A549 treated with AZD9567 at 1 μM for 4 hours (cell line): ENCODE data around the gene DHX58. TPM values are rescaled to one million over a fixed set of nuclear protein-coding genes. Genes with fewer than 3 reads are reported as not detected.

Source experiments
- total RNA-seq: library from RNA; stranded (reverse); fragments of 200-300 nt; extraction: Qiagen RNA extraction; gene quantifications from 5 replicates; pipeline ENCODE4 v1.2.3, GENCODE V29; 2022; ENCODE audit not compliant: insufficient read depth

Gene DHX58
- 0.30 to 0.42 TPM (median 0.38 TPM) in 4 of 5 replicates, not detected in the other for total RNA-seq

DNA sequence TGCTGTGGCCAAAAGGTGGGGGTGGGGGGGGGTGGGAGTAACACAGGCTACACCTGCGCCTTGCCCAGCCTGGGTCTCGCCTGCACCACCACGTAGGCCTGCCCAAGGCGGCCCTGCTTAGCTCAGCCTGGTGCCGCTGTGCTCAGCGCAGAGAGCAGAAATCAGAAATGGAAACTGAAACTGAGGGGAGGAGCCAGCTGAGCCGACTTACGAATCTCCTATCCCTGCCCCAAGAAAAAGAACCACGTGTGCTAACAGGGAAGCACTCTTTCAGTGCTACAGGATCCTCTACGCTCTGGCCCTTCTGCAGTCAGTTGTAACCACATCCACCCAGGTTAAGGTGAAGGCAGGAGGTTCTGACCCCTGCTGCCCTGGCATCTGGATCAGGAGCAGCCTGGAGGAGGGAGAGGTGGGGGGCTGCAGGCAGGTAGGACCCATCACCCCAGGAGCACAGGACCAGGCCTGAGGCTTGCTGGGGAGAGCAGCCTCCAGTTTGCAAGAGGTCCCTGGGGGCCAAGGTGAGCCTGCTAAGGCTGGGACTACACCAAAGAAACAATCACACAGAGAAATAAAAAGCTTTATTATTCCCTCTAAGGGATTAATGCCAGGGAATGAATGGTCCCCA lies at the start of gene DHX58:
Gene DHX58 (minus strand): TSS at position 163 of the 625 bp plus-strand sequence. CDS start 822 bp downstream, outside the sequence.

DNA sequence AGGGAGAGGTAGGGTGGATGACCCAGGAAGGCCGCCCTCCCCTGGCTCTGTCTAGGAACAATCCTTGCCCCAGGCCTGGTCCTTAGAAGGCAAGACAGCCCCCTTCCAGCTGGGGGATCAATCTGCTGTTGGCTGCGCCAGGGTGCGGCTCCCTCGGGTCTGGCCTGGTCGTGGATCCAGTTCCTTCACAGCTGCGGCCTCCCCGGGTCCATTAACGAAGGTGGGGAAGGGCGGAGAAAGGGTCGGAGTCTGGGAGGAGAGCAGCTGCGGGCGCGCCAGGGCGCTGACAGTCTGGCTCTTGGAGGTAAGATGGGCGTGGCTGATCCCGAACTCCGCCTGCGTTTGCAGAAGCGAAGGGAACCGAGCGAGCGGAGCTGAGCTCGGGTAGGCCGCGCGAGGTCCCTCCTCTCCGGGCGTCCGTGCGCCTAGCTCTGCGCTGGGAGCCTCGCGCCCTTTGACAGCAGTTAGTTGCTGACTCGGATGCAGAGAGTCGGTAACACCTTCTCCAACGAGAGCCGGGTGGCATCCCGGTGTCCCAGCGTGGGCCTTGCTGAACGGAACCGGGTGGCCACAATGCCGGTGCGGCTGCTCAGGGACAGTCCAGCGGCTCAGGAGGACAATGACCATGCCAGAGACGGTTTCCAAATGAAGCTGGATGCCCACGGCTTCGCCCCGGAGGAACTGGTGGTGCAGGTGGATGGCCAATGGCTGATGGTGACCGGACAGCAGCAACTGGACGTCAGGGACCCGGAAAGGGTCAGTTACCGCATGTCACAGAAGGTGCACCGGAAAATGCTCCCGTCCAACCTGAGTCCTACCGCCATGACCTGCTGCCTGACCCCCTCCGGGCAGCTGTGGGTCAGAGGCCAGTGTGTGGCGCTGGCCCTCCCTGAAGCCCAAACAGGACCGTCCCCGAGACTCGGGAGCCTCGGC lies 10.1 kb upstream of the DHX58 start, which contains the start of gene HSPB9:
Gene HSPB9 (plus strand): TSS at position 434 of the 933 bp plus-strand sequence. CDS start 47 bp downstream, at position 481.

DNA sequence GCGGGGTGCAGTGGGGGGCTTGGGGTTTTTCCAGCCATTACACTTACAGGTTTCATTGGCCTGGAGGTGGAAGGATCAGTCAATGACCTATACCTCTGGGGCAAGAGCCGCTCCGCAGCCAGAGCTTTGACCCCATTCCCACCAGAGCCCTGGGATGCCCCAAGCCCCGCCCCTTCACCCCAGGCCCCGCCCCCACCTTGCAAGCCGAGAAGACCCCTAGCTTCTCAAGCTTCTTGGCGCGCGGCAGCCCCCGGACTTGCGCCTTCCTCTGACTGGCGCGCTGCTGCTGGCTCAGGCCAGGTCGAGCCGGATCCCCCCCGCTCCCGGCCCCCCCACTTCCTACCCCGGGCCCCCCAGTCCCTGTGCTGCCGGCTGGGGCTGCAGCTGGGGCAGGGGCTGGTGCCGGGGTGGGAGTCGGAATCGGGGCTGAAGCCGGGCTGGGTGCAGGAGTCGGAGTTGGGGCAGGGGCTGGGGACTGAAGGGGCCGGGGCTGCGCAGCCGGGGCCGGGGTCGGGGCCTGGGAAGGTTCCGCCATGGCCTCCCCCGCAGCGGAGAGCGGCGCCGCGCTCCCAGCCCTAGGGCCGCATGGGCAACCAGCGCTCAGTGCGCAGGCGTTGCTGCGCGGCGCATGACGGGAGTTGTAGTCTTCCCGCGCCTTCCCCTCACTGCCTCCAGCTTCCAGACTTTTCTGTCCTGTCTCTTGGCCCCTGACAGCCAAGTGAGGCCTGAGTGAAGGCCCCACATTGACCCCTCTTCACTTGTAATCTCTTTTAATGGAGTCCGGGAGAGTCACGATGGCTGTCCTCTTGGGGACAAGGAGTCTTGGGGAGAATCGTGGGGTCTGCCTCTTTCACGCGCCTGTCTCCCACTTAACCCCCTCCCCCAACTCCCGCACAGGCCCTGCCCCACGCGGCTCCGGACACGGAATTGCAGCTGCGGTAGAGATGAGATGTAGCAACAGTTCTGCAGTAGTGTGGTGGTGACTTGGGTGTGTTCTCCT lies 8.6 kb upstream of the DHX58 start, which contains the start of gene KAT2A:
Gene KAT2A (minus strand): TSS at position 598 of the 1,000 bp plus-strand sequence. CDS start 63 bp downstream, at position 535.

DNA sequence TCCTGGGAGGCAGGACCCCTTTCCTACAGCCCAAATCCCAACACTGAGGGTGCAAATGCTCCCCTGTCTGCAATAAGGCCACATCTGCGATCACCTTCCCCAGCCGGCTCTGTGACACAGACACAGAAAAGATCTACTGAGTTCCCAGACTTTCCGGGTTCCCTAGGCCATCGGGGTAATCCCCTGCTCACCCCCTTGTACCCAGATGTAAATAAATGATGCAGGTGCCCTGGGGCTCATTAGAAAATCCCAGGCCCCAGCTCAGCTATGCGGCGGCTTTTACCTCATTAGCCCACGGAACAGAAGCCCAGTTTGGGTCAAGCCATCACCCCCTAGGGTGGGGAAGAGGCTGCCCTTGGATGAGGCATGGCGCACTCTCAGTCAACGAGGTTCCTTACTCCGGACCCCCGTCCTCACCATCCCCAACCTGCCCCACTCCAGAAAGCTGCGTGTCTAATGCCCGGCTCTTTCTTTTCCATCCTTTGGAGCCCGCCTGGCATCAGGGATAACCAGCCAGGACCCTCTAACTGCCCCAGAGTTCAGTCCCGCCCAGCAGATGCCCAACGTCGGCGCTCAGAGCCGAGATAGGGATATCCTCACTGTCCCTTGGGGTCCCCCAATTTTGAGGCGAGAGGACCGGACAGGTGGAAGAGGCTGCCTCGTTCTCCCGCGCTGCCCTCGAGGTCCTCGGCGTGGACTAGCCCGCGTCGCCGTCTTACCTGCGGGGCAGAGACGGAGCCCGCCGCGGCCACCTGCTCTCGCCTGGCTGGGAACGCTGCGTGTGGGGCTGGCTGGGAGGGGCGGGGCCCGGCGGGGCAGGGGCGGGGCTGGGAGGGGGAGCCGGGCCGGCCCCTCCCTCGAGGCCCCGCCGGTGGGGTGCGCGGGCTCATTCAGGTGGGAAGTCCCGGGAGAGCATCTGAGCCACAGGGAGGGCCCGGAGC lies 14.6 kb downstream of the DHX58 start, which contains the start of gene ZNF385C:
Gene ZNF385C (minus strand): TSS at position 783 of the 941 bp plus-strand sequence. CDS start 35,417 bp downstream, outside the sequence.

Other genes with a start within 250 kb of the DHX58 start
- gene KLHL11, start 247.3 kb downstream of the DHX58 start, total RNA-seq = 2.8 to 3.2 TPM (median 2.8 TPM) in 5 replicates
- gene ACLY, start 193.8 kb downstream of the DHX58 start, total RNA-seq = 243 to 288 TPM (median 264 TPM) in 5 replicates
- gene ODAD4, start 182.1 kb downstream of the DHX58 start, total RNA-seq = 0.99 to 2.7 TPM (median 1.3 TPM) in 5 replicates
- 67.3 to 81.4 TPM (median 70.7 TPM) in 5 replicates for gene CNP, start 145.9 kb downstream of the DHX58 start, total RNA-seq
- gene DNAJC7, start 95.3 kb downstream of the DHX58 start, total RNA-seq = 105 to 127 TPM (median 106 TPM) in 5 replicates
- gene NKIRAS2, start 92.6 kb downstream of the DHX58 start, total RNA-seq = 33.6 to 48.8 TPM (median 46.7 TPM) in 5 replicates
- 0.48 to 0.79 TPM (median 0.51 TPM) in 5 replicates for gene C17orf113, start 62.1 kb downstream of the DHX58 start, total RNA-seq
- 0.13 to 0.26 TPM (median 0.20 TPM) in 4 of 5 replicates, not detected in the other for gene ZNF385C, start 14.2 kb downstream of the DHX58 start, total RNA-seq
- gene KAT2A, start 8.7 kb upstream of the DHX58 start, total RNA-seq = 28.0 to 49.2 TPM (median 46.5 TPM) in 5 replicates
- gene HSPB9, start 10.1 kb upstream of the DHX58 start, total RNA-seq = not detected in 5 replicates
- gene RAB5C, start 42.3 kb upstream of the DHX58 start, total RNA-seq = 260 to 269 TPM (median 267 TPM) in 5 replicates
- 0.26 to 0.38 TPM (median 0.29 TPM) in 4 of 5 replicates, not detected in the other for gene KCNH4, start 68.4 kb upstream of the DHX58 start, total RNA-seq
- 0.16 to 0.25 TPM (median 0.22 TPM) in 3 of 5 replicates, not detected in the others for gene HCRT, start 72.7 kb upstream of the DHX58 start, total RNA-seq
- gene GHDC, start 81.8 kb upstream of the DHX58 start, total RNA-seq = 10.5 to 19.2 TPM (median 18.5 TPM) in 5 replicates
- 23.9 to 29.1 TPM (median 27.2 TPM) in 5 replicates for gene STAT5B, start 163.7 kb upstream of the DHX58 start, total RNA-seq
- 4.8 to 6.0 TPM (median 5.7 TPM) in 5 replicates for gene STAT5A, start 175.8 kb upstream of the DHX58 start, total RNA-seq